B cell (primary cell): ENCODE results near the gene COQ8A. TPM values are rescaled to one million over a fixed set of nuclear protein-coding genes. Genes with fewer than 3 reads are reported as not detected.

Experiments
- ATAC-seq: fragments of 200-7000 bp; cut with Tn5 transposase; one replicate; pipeline ENCODE4 v1.10.0; 2021; ENCODE audit warnings: low read depth, mild to moderate bottlenecking, moderate number of reproducible peaks, moderate library complexity
- CTCF ChIA-PET: fragments of 350-600 bp; sonication (Branson Sonifier 250); formaldehyde crosslinking; loops from one replicate; lab custom pipeline; 2021; ENCODE audit warnings: antibody characterized with exemption, inconsistent platforms; lab: Charles Lee
- POLR2A ChIA-PET: fragments of 350-600 bp; sonication (Branson Sonifier 250); formaldehyde crosslinking; loops from one replicate; lab custom pipeline; 2021; ENCODE audit warnings: antibody characterized with exemption; lab: Charles Lee
- DNase-seq: peaks from one replicate; pipeline ENCODE4 v3.0.0; 2013
- H2AFZ ChIP-seq: 2 replicates; pipeline ENCODE4 v1.6.1; 2012; ENCODE audit warnings: mild to moderate bottlenecking, low read depth, low read length; ENCODE audit not compliant: insufficient read depth, poor library complexity, severe bottlenecking
- H3K27ac ChIP-seq, 2 donors: 1 replicate in 1 of 2; 2 replicates in 1 of 2; pipeline ENCODE4 v1.5.1; 2012 to 2013; ENCODE audit warnings: low read length in 2 of 2, mild to moderate bottlenecking in 2 of 2, moderate library complexity in 1 of 2
- H3K27me3 ChIP-seq, 4 experiments: fragments of 200-600 bp in 1 of 4; sonication (generic) in 1 of 4; replicated peaks in 1 of 4; 1 replicate in 2 of 4; 2 replicates in 2 of 4; pipeline versions ENCODE4 v1.6.1 to v1.7.0; 2013 to 2016; ENCODE audit warnings: low read length in 3 of 4, mild to moderate bottlenecking in 2 of 4, mixed read lengths in 1 of 4, moderate library complexity in 1 of 4; ENCODE audit not compliant: insufficient read depth in 4 of 4, control insufficient read depth in 3 of 4; ENCODE audit errors: control extremely low read depth in 1 of 4
- H3K36me3 ChIP-seq, 2 experiments: replicated peaks in 1 of 2; 1 replicate in 1 of 2; 2 replicates in 1 of 2; pipeline versions ENCODE4 v1.6.1 to v1.7.1; 2013; ENCODE audit warnings: low read length in 1 of 2; ENCODE audit not compliant: insufficient read depth in 2 of 2, control insufficient read depth in 1 of 2; ENCODE audit errors: control extremely low read depth in 1 of 2, extremely low read depth in 1 of 2
- H3K4me1 ChIP-seq, 2 donors: fragments of 200-600 bp in 1 of 2; sonication (generic) in 1 of 2; 1 replicate in 1 of 2; 2 replicates in 1 of 2; pipeline versions ENCODE4 v1.5.1 to v1.6.1; 2013 to 2017; ENCODE audit warnings: low read length in 2 of 2; ENCODE audit not compliant: control insufficient read depth in 2 of 2, insufficient read depth in 2 of 2
- H3K4me2 ChIP-seq: replicated peaks from 2 replicates; pipeline ENCODE3; 2012; ENCODE audit warnings: mild to moderate bottlenecking, low read depth, low read length; ENCODE audit not compliant: poor library complexity, severe bottlenecking
- H3K4me3 ChIP-seq, 5 experiments: fragments of 200-600 bp in 1 of 5; sonication (generic) in 1 of 5; 1 replicate in 3 of 5; 2 replicates in 2 of 5; pipeline versions ENCODE4 v1.5.1 to v1.7.0; 2011 to 2016; ENCODE audit warnings: low read length in 4 of 5, mild to moderate bottlenecking in 4 of 5, low read depth in 2 of 5, control low read depth in 1 of 5, moderate library complexity in 1 of 5; ENCODE audit not compliant: insufficient read depth in 1 of 5; ENCODE audit errors: control extremely low read depth in 1 of 5, extremely low read depth in 1 of 5
- H3K79me2 ChIP-seq: fragments of 200-600 bp; sonication (generic); one replicate; pipeline ENCODE4 v1.6.0; 2016; ENCODE audit warnings: low read length; ENCODE audit not compliant: control insufficient read depth, insufficient read depth
- H3K9ac ChIP-seq: fragments of 200-600 bp; sonication (generic); 2 replicates; pipeline ENCODE4 v1.6.1; 2017; ENCODE audit warnings: mild to moderate bottlenecking, low read length, moderate library complexity
- H3K9me3 ChIP-seq, 3 donors: one replicate each; pipeline versions ENCODE4 v1.6.1 to v1.7.1; 2013; ENCODE audit warnings: low read length in 2 of 3; ENCODE audit not compliant: control insufficient read depth in 2 of 3, insufficient read depth in 1 of 3; ENCODE audit errors: control extremely low read depth in 1 of 3
- H4K20me1 ChIP-seq: 2 replicates; pipeline ENCODE4 v1.6.0; 2012; ENCODE audit warnings: mild to moderate bottlenecking, low read length; ENCODE audit not compliant: insufficient read depth, control insufficient read depth, poor library complexity, severe bottlenecking
- H3K27ac Mint-ChIP-seq: one replicate; pipeline ENCODE4 v1.8.0; 2021; ENCODE audit warnings: mixed read lengths
- H3K27me3 Mint-ChIP-seq: one replicate; pipeline ENCODE4 v1.8.0; 2021; ENCODE audit warnings: mixed read lengths
- H3K4me1 Mint-ChIP-seq: one replicate; pipeline ENCODE4 v1.8.0; 2021; ENCODE audit warnings: mixed read lengths
- H3K4me3 Mint-ChIP-seq: one replicate; pipeline ENCODE4 v1.8.0; 2021; ENCODE audit warnings: mixed read lengths
- H3K9me3 Mint-ChIP-seq: one replicate; pipeline ENCODE4 v1.8.0; 2022; ENCODE audit warnings: mixed read lengths; ENCODE audit not compliant: insufficient read depth
- EZH2 ChIP-seq: IDR thresholded peaks from 2 replicates; pipeline ENCODE4 v1.6.1; 2012; ENCODE audit warnings: borderline replicate concordance, low read depth, mild to moderate bottlenecking, moderate library complexity, low read length; ENCODE audit not compliant: insufficient read depth, poor library complexity, severe bottlenecking
- WGBS: methylation state at CpG from one replicate; pipeline ENCODE4 v1.1.5; 2013; ENCODE audit warnings: missing lambda C conversion rate; ENCODE audit not compliant: insufficient coverage; 5-methylcytosine and 5-hydroxymethylcytosine counted together
- intact Hi-C: fragments of 100-400 bp; cut with micrococcal nuclease; formaldehyde crosslinking; loops from one replicate; pipeline ENCODE4 v1.10.0; 2022
- polyA plus RNA-seq: library from polyadenylated mRNA; depleted of rRNA; stranded (reverse); fragments of >200 nt; gene quantifications from 2 replicates; pipeline ENCODE4 v1.2.3, GENCODE V29; 2012
- total RNA-seq, 2 donors: library from RNA; stranded (reverse); fragments of 120-200 nt in 1 of 2; gene quantifications; 1 replicate in 1 of 2; 2 replicates in 1 of 2; pipeline versions ENCODE4 v1.2.3 to v1.2.4, GENCODE V29; 2013 to 2022
- TF ChIP-seq, protein P1 (sequence below): fragments of 200-600 bp; IDR thresholded peaks from one replicate; pipeline ENCODE4 v1.8.0; 2022; ENCODE audit warnings: antibody characterized with exemption, mild to moderate bottlenecking

The COQ8A gene
- total and polyA plus RNA-seq, 2 donors (not counting 1 experiment from before 2014, with no cell fraction given): 44.3 to 58.2 TPM

GRCh38 chr1:226908913-226909312 lies 31.2 kb upstream of the COQ8A start:
- no CpG with 5 or more reads among the region's 1 CpG for WGBS
- H3K4me3 ChIP-seq: no peak overlapping the region
- DNase-seq (no peak), ATAC-seq (no peak)
- intact Hi-C loops: no loop called here
- H3K79me2 ChIP-seq: no peaks in the 10 kb centered on the region
- H3K36me3 ChIP-seq: no peaks in the 10 kb centered on the region
- no peaks in the 10 kb centered on the region for H3K9me3 ChIP-seq
- Mint-ChIP-seq H3K9me3 (no peaks in the 10 kb centered on the region), H3K4me3 (no peak overlapping the region), H3K4me1 (peaks cover 2% of the 10 kb centered on the region), H3K27ac (no peak overlapping the region), H3K27me3 (no peaks in the 10 kb centered on the region)
- no peak overlapping the region for H3K27ac ChIP-seq
- CTCF ChIA-PET: no interaction called here
- POLR2A ChIA-PET: no interaction called here
- TF ChIP-seq EZH2: no peak
- TF ChIP-seq, protein P1, sequence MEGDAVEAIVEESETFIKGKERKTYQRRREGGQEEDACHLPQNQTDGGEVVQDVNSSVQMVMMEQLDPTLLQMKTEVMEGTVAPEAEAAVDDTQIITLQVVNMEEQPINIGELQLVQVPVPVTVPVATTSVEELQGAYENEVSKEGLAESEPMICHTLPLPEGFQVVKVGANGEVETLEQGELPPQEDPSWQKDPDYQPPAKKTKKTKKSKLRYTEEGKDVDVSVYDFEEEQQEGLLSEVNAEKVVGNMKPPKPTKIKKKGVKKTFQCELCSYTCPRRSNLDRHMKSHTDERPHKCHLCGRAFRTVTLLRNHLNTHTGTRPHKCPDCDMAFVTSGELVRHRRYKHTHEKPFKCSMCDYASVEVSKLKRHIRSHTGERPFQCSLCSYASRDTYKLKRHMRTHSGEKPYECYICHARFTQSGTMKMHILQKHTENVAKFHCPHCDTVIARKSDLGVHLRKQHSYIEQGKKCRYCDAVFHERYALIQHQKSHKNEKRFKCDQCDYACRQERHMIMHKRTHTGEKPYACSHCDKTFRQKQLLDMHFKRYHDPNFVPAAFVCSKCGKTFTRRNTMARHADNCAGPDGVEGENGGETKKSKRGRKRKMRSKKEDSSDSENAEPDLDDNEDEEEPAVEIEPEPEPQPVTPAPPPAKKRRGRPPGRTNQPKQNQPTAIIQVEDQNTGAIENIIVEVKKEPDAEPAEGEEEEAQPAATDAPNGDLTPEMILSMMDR: no peak
- H3K9ac ChIP-seq: no peak overlapping the region
- H3K27me3 ChIP-seq: no peaks in the 10 kb centered on the region
- no peak overlapping the region for H2AFZ ChIP-seq
- no peaks in the 10 kb centered on the region for H4K20me1 ChIP-seq
- H3K4me1 ChIP-seq: peaks cover 0 to 3% of the 10 kb centered on the region in 2 donors
- H3K4me2 ChIP-seq: no peak overlapping the region

DNA sequence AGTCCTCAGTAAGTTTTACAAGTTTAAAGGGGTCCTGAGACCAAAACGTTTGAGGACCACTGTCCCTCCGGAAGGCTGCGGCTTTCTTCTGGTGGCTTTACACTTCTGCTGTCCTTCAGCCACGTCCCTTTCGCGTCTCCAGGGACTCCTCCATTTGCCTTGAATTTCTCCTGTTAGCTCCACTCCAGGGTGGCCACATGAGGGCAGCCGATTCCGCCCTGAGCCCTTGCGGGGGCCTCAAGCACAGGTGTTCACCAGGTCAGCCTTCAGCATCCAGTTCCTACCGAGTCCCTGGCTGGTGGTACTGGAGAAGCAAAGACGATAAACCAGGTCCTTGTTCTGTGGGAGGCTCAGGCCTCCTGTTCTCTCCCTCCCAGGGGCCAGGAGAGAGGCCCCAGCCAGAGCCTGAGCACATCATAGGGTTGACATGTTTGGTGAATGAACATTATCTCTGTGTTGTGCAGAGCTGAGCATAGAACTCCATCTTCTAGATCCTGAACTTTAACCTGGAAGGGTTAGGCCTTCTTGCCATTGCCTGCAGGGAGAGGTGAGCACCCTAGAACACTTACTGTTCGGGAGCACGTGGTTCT lies 27.4 kb upstream of the COQ8A start:
- peak overlapping the region; percentile 47 for H2AFZ ChIP-seq
- no peaks in the 10 kb centered on the region for H3K79me2 ChIP-seq
- peak; percentile 60 for DNase-seq
- POLR2A ChIA-PET: no interaction called here
- Mint-ChIP-seq H3K27ac (no peak overlapping the region), H3K4me1 (peaks cover 2% of the 10 kb centered on the region), H3K4me3 (no peak overlapping the region), H3K9me3 (no peaks in the 10 kb centered on the region), H3K27me3 (no peaks in the 10 kb centered on the region)
- H3K4me3 ChIP-seq: no peak overlapping the region
- ATAC-seq: peak; percentile 73
- H3K27ac ChIP-seq: no peak overlapping the region
- TF ChIP-seq EZH2: no peak
- TF ChIP-seq, protein P1: peak; percentile 42
- H3K4me1 ChIP-seq: peaks cover 0 to 3% of the 10 kb centered on the region in 2 donors
- H3K4me2 ChIP-seq: no peak overlapping the region
- no peaks in the 10 kb centered on the region for H3K9me3 ChIP-seq
- CTCF ChIA-PET: interaction anchor here (0.6 to 1.6 kb wide), 13 partner anchors 9 to 871 kb away, joined by 3 to 6 read pairs (median 4); partner anchors contain the start of genes COQ8A and ZNF678
- H4K20me1 ChIP-seq: no peaks in the 10 kb centered on the region
- H3K36me3 ChIP-seq: no peaks in the 10 kb centered on the region
- WGBS: 37% methylated on average over 12 of the region's 13 CpGs
- intact Hi-C loops: no loop called here
- no peaks in the 10 kb centered on the region for H3K27me3 ChIP-seq
- no peak overlapping the region for H3K9ac ChIP-seq
